Measurements from ENCODE around the gene CELF2.

Gene CELF2

DNA sequence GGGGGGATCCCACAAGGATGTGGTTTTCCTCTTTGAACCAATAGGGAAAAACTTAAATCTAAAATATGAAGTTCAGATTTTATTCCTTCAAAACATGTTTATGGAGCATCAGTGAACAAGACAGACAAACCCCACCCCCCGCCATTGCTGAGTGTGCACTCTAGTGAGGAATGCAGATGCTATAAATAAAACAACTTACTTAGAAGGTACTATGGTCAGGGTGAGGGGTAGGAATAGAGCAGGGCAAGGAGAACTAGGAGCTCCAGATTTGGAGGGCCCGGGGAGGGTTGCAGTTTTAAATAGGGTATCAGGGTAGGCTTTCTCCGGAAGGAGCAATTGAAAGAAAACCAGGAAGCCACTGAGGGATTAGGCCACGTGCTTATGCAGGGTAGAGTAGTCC is 47.9 kb downstream of the CELF2 start:
- H3K4me1 Mint-ChIP-seq (ENCODE audit: low read depth in 2 of 2), result no peaks in the 10 kb centered on the region
- DNase-seq (no peak), ATAC-seq (replicated peaks) (no peak)
- H3K36me3 Mint-ChIP-seq (ENCODE audit: insufficient read depth), result no peaks in the 10 kb centered on the region
- no peak overlapping the region for H3K27ac Mint-ChIP-seq
- no peak overlapping the region for H3K4me3 Mint-ChIP-seq
- H3K9me3 Mint-ChIP-seq, result no peaks in the 10 kb centered on the region
- H3K27me3 Mint-ChIP-seq, result peaks cover 38 to 60% of the 10 kb centered on the region in 2 donors

DNA sequence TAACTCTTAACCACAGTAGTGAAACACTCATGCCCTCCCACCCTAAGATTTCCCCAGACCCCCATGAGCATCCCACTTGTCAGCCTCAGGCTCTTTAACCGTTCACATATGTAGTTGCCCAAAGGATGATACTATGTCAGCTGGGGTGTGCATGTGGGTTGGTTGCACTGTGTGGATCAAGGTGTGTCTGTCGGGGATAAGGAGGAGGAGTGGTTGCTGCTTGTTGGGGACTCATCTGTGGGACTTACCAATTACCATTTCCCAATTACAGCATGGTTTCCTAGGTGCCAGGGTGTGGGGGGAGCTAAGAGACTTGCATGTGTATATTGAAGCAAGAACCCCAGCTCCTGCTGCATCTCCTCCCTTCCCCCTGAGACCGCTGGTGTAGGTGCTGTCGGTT is 48.8 kb downstream of the CELF2 start:
- H3K27me3 Mint-ChIP-seq, result peaks cover 35 to 63% of the 10 kb centered on the region in 2 donors
- no peak for DNase-seq
- no peak overlapping the region for H3K27ac Mint-ChIP-seq
- H3K9me3 Mint-ChIP-seq, result no peaks in the 10 kb centered on the region
- no peaks in the 10 kb centered on the region for H3K4me1 Mint-ChIP-seq (ENCODE audit: low read depth in 2 of 2)
- no peaks in the 10 kb centered on the region for H3K36me3 Mint-ChIP-seq (ENCODE audit: insufficient read depth)
- no peak for ATAC-seq (replicated peaks)
- no peak overlapping the region for H3K4me3 Mint-ChIP-seq

DNA sequence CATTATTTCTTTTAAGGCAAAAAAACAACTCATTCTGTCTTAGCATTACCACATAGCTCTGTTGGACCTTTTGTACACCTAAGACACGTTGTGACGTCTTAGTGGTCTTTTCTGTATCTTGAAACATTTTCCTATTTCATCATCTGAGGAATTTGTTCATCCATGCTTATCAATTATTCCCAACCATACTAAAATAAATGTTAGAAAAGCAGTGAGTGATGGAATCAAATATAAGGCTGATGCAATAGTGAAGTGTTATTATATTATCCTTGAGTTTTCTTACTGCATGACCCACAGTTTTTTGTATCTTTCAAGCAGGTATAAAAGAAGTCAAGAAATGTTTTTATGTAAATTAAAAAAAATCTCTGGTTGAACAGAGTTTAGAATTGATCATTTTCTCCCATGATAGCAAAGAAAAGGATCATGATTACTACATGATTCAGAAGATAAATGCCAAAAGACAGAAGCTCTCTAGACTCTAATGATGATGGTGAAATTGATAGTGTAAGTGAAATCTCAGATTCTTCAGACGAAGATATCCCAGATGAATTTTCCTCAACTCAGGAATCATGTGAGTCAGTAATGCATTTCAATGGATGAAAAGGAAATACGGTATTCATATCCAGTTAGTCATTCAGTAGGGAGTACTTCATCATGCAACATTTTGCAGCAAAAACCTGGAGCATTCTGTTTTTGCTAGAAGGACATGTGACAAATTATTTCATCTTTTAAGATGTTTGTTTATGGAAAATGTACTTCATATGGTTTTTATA is 51.4 kb downstream of the CELF2 start:
- no peaks in the 10 kb centered on the region for H3K9me3 Mint-ChIP-seq
- H3K4me3 Mint-ChIP-seq, result no peak overlapping the region
- no peak for ATAC-seq (replicated peaks)
- H3K36me3 Mint-ChIP-seq (ENCODE audit: insufficient read depth), result no peaks in the 10 kb centered on the region
- no peak for DNase-seq
- H3K27me3 Mint-ChIP-seq, result peaks cover 34 to 59% of the 10 kb centered on the region in 2 donors
- H3K27ac Mint-ChIP-seq, result no peak overlapping the region
- H3K4me1 Mint-ChIP-seq (ENCODE audit: low read depth in 2 of 2), result no peaks in the 10 kb centered on the region

DNA sequence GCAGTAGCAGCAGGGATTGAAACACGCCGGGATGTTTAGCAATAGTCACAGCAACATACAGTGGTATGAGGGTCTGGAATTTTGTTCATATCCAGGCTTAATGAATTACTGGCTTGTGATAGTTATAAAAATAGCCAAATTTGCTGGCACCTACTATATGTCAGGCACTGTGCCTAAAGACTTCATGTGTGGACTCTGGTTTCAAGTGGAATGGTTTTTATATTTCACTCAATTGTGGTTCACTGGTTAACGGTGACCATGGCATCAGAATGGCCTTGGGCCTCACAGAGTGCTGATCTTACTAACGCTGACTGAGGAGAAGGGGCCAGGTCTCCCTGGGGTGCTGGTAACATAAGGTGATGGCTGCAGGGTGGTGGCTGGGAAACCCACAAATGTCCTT is 55.7 kb downstream of the CELF2 start:
- H3K27me3 Mint-ChIP-seq, result peaks cover 54 to 66% of the 10 kb centered on the region in 2 donors
- DNase-seq, result no peak
- no peaks in the 10 kb centered on the region for H3K4me1 Mint-ChIP-seq (ENCODE audit: low read depth in 2 of 2)

DNA sequence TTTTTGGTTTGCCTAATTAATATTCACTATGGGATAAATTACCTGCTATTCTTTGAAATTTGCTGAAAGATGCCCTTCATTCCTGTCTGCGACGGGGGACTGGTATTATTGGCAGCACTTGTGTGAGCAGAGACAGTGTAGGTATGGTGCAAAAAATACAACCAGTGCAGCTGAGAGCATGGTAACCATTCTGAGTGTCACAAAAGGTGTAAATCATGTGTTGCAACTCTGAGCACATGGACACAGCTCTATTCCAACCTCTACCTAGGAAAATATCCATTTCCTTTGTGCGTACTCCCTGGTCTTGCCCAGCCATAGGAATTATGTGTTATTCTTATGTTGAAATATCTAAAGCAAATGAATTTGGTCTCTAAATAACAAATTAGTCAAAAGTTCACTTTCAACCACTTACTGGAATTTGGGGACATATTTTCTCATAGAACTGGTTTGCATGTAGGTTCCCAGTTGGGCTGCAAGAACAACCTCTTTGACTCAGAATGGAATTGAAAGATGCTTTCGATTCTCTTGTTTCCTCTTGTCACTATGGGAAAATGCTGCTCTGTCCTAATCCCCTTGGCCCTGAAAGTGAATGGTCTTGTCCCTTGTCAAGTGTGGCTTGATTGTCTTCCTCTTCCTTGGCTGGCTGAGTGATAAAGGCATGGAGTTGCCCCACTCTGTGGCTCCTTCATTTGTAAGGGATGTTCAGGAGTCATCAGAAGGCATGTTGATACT is 57.0 kb downstream of the CELF2 start:
- Mint-ChIP-seq H3K4me3 (no peak overlapping the region), H3K36me3 (ENCODE audit: insufficient read depth) (no peaks in the 10 kb centered on the region), H3K4me1 (ENCODE audit: low read depth in 2 of 2) (no peaks in the 10 kb centered on the region), H3K9me3 (no peaks in the 10 kb centered on the region), H3K27ac (no peak overlapping the region), H3K27me3 (peaks cover 50 to 64% of the 10 kb centered on the region in 2 donors)
- ATAC-seq (replicated peaks) (no peak), DNase-seq (no peak)

More for the DNA sequence above, 55.7 kb downstream of the CELF2 start:
- no peaks in the 10 kb centered on the region for H3K9me3 Mint-ChIP-seq
- no peak for ATAC-seq (replicated peaks)
- H3K4me3 Mint-ChIP-seq, result no peak overlapping the region
- H3K27ac Mint-ChIP-seq, result no peak overlapping the region
- H3K36me3 Mint-ChIP-seq (ENCODE audit: insufficient read depth), result no peaks in the 10 kb centered on the region

DNA sequence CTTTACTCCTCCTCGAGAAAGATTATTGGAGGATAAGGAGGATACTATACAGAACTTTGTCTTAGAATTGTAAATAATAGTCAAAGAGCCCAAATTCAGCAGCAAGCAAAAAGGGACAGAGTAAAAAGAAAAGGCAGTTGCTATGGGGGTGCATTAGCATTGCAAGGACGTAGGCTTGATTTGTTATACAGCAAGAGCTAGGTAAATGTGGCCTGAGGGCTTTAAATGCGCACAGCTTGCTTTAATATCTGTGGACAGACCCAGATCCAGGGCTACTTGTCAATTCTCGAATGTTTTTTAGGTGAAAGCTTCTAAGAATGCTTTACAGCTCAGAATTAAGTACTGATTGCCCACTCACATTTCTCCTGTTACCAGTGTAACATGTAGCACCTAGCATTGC is 58.5 kb downstream of the CELF2 start:
- no peak for DNase-seq
- Mint-ChIP-seq H3K4me1 (ENCODE audit: low read depth in 2 of 2) (no peaks in the 10 kb centered on the region), H3K27me3 (peaks cover 38 to 50% of the 10 kb centered on the region in 2 donors), H3K27ac (no peak overlapping the region), H3K9me3 (no peaks in the 10 kb centered on the region), H3K4me3 (no peak overlapping the region), H3K36me3 (ENCODE audit: insufficient read depth) (no peaks in the 10 kb centered on the region)
- no peak for ATAC-seq (replicated peaks)

DNA sequence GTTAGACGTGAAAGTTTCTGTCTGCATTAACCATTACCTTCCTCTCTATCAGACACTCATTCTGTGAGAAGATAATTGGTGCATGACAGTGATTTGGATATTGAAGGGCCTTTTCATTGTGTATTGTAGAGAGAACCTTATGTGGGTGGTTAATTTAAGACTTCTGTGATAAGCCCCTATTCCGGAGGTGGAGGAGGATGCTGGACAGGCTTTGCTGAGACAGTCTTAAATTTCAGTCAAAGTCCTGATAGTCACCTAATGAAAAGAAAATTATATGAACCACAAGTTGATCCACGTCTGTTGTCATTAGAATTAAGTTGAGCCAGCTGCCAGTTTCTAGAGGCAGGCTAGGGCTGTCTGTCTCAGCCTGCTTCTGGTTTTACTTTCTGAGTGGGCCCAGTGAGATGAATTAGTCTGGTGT is 62.9 kb downstream of the CELF2 start:
- DNase-seq (no peak), ATAC-seq (replicated peaks) (no peak)
- H3K27ac Mint-ChIP-seq, result no peak overlapping the region
- no peaks in the 10 kb centered on the region for H3K36me3 Mint-ChIP-seq (ENCODE audit: insufficient read depth)
- no peaks in the 10 kb centered on the region for H3K9me3 Mint-ChIP-seq
- no peaks in the 10 kb centered on the region for H3K4me1 Mint-ChIP-seq (ENCODE audit: low read depth in 2 of 2)
- peaks cover 25 to 48% of the 10 kb centered on the region in 2 donors for H3K27me3 Mint-ChIP-seq
- no peak overlapping the region for H3K4me3 Mint-ChIP-seq

DNA sequence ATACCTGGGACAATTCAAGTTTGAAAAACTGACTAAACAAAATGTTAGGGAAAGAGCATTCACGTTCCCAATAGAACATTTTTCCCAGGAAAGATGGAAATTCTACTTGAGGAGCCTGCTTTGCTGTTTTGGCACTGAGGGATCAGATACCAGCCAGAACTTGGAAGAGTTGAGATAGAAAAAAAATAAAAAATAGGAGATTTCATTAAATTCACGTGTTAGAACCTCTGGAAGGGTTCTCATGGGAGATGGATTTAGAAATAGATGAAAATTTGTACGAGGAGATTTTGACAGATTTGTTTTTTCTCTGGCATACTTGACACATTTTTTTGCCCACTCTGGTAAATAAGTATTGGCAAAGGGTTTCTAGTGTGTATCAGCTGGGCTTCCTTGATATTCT is 63.7 kb downstream of the CELF2 start:
- no peaks in the 10 kb centered on the region for H3K9me3 Mint-ChIP-seq
- DNase-seq (no peak), ATAC-seq (replicated peaks) (no peak)
- no peak overlapping the region for H3K27ac Mint-ChIP-seq
- H3K27me3 Mint-ChIP-seq, result peaks cover 24 to 40% of the 10 kb centered on the region in 2 donors
- H3K4me3 Mint-ChIP-seq, result no peak overlapping the region
- H3K36me3 Mint-ChIP-seq (ENCODE audit: insufficient read depth), result no peaks in the 10 kb centered on the region
- H3K4me1 Mint-ChIP-seq (ENCODE audit: low read depth in 2 of 2), result no peaks in the 10 kb centered on the region

DNA sequence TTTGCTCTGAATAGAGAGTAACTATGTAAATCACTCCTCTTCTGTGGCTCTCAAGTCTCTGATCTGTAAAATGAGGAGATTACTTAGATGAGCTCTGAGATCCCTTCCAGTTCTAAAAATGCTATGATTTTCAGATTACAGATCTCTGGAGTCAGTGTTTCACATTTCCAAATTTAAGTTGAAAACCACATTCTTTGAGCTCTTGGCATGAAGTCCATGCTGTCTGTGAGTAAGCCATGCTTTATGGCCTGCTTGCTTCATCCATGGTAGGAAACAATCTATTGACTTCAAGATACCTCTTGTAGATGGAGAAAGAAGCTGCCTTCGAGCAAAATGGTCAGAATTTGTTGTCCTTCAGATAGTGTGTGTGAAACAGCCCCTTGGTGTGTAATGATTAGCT is 64.9 kb downstream of the CELF2 start:
- no peaks in the 10 kb centered on the region for H3K9me3 Mint-ChIP-seq
- no peak for ATAC-seq (replicated peaks)

DNA sequence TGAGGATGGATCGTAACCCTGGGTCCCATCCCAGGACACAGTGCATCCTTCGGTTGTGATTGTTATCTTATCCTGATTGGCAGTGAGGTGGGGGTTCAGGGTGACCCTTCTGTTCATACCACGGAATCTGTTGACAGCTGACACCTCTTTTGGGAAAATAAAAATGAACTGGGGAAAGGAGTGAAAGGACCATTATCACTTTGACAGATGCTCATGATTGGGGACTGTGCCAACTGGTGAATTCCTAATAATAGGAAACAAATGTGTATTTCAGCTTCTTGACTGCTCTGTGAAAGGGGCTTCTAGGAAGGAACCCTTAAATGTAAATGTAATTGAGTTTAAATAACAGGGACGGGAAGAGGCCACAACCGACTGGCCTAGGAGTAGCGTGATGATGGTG is 65.4 kb downstream of the CELF2 start:
- no peaks in the 10 kb centered on the region for H3K4me1 Mint-ChIP-seq (ENCODE audit: low read depth in 2 of 2)
- no peak overlapping the region for H3K27ac Mint-ChIP-seq
- H3K36me3 Mint-ChIP-seq (ENCODE audit: insufficient read depth), result no peaks in the 10 kb centered on the region
- H3K9me3 Mint-ChIP-seq, result no peaks in the 10 kb centered on the region
- DNase-seq, result no peak
- peaks cover 11 to 37% of the 10 kb centered on the region in 2 donors for H3K27me3 Mint-ChIP-seq
- ATAC-seq (replicated peaks), result no peak
- no peak overlapping the region for H3K4me3 Mint-ChIP-seq

More for the DNA sequence above, 64.9 kb downstream of the CELF2 start:
- no peak overlapping the region for H3K27ac Mint-ChIP-seq
- H3K36me3 Mint-ChIP-seq (ENCODE audit: insufficient read depth), result no peaks in the 10 kb centered on the region
- H3K4me1 Mint-ChIP-seq (ENCODE audit: low read depth in 2 of 2), result no peaks in the 10 kb centered on the region
- H3K27me3 Mint-ChIP-seq, result peaks cover 16 to 37% of the 10 kb centered on the region in 2 donors
- H3K4me3 Mint-ChIP-seq, result no peak overlapping the region
- DNase-seq, result no peak

DNA sequence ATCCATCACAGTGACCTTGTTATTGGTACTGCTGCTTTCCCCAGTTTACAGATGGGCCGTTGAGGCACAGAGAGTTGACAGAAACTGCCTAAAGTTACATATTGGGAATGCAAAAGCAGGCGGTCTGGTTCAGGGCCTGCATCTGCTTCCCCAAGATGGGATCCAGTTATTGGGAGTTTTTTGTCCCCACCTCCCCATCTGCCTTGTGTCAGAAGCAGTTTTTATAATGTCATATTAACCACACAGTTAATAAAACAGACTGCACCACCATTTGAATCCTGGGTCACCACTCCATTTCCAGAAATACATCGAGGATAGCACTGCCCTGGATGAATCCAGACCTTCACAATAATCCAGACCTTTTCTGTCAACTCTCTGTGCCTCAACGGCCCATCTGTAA is 67.9 kb downstream of the CELF2 start:
- Mint-ChIP-seq H3K27ac (no peak overlapping the region), H3K27me3 (peaks cover 11 to 23% of the 10 kb centered on the region in 2 donors), H3K9me3 (no peaks in the 10 kb centered on the region), H3K36me3 (ENCODE audit: insufficient read depth) (no peaks in the 10 kb centered on the region), H3K4me1 (ENCODE audit: low read depth in 2 of 2) (no peaks in the 10 kb centered on the region), H3K4me3 (no peak overlapping the region)
- ATAC-seq (replicated peaks), result no peak
- DNase-seq, result no peak

DNA sequence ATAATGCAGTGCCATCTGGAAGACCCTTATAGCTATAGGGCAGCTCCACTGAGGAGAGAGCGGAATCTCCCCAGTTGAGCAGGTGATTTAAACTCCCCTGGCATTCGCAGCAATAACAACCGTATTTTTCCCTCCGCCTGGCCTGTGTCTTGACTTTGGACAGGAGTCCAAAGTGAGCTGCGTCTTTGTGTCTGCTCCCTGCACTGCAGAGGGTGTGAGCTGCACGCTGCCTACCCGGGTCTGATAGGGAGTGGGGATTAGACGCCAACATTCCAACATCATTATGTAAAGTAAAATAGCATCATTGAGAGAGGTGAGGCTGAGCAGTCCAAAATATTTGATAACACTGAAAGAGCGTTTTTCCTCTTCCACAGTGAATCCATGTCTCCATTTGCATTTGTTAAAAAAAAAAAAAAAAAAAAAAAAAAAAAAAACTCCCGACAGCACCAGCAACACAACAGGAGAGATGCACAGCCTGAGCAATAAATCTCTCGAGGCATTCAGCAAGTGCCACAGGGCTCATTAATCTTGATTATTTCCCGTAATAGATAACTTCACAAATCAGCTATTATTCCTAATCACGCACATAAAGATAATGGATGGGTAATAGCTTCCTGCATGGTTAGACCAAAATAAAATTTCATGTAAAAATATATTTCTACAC is 68.6 kb downstream of the CELF2 start:
- peaks cover 11 to 23% of the 10 kb centered on the region in 2 donors for H3K27me3 Mint-ChIP-seq
- no peaks in the 10 kb centered on the region for H3K9me3 Mint-ChIP-seq
- no peak overlapping the region for H3K27ac Mint-ChIP-seq
- H3K36me3 Mint-ChIP-seq (ENCODE audit: insufficient read depth), result no peaks in the 10 kb centered on the region
- no peak for DNase-seq
- H3K4me1 Mint-ChIP-seq (ENCODE audit: low read depth in 2 of 2), result no peaks in the 10 kb centered on the region
- no peak for ATAC-seq (replicated peaks)
- no peak overlapping the region for H3K4me3 Mint-ChIP-seq

DNA sequence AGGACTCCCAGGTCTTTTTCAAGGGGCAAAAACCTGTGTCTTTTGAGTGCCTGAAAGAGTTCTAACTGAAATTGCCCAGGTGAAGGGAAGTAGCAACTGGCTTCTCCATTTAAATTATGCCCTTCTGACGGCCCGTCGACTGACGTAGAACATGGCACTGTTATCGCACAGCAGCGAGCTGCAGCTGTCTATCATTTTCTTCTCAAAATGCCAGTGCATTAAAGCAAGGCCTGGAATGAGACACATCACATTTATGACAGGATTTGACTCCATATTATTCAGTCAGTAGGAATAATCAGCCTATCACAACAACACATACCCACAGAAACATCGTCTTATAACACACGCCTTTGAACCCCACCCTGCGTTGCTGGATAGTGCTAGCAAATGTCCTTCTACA is 69.7 kb downstream of the CELF2 start:
- H3K27me3 Mint-ChIP-seq, result peaks cover 7 to 17% of the 10 kb centered on the region in 2 donors
- H3K9me3 Mint-ChIP-seq, result no peaks in the 10 kb centered on the region
- H3K4me1 Mint-ChIP-seq (ENCODE audit: low read depth in 2 of 2), result no peaks in the 10 kb centered on the region
- H3K36me3 Mint-ChIP-seq (ENCODE audit: insufficient read depth), result no peaks in the 10 kb centered on the region
- DNase-seq (no peak), ATAC-seq (replicated peaks) (no peak)
- H3K27ac Mint-ChIP-seq, result no peak overlapping the region
- H3K4me3 Mint-ChIP-seq, result no peak overlapping the region

DNA sequence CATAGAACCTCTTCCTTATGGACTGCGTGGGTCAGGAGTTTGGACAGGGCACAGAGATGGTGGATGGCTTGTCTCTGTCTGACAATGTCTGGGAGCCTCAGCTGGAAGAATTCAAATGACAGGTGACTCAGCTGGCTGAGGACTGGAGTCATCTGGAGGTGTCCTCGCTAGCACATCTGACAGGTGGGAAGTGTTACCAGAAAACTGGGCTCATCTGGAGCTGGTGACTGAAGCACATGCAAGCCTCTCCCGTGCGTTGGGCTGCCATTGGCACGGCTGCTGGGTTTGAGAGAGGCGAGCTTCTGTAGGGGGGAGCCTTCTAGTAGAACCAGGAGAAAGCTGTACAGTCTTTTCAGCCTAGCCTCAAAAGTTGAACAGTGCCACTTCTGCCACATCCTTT is 71.0 kb downstream of the CELF2 start:
- H3K36me3 Mint-ChIP-seq (ENCODE audit: insufficient read depth), result no peaks in the 10 kb centered on the region
- no peaks in the 10 kb centered on the region for H3K4me1 Mint-ChIP-seq (ENCODE audit: low read depth in 2 of 2)
- ATAC-seq (replicated peaks) (no peak), DNase-seq (no peak)
- H3K27me3 Mint-ChIP-seq, result peaks cover 4 to 5% of the 10 kb centered on the region in 2 donors
- no peak overlapping the region for H3K4me3 Mint-ChIP-seq
- no peaks in the 10 kb centered on the region for H3K9me3 Mint-ChIP-seq
- H3K27ac Mint-ChIP-seq, result no peak overlapping the region
